Coronary artery (tissue), 2 donors: Measurements from ENCODE around the gene CAPN7.

Source experiments
- DNase-seq: peaks from one replicate; pipeline ENCODE4 v3.0.0-alpha.2; 2017; ENCODE audit warnings: low spot score
- H3K27ac ChIP-seq, 2 donors: fragments of 200-600 bp; sonication (generic); one replicate each; pipeline ENCODE4 v1.5.1; 2016 to 2019
- H3K4me3 ChIP-seq: fragments of 200-600 bp; sonication (generic); 2 replicates; pipeline ENCODE4 v1.5.1; 2016; ENCODE audit warnings: mild to moderate bottlenecking, moderate library complexity
- CTCF ChIP-seq: fragments of 200-600 bp; sonication (generic); IDR thresholded peaks from one replicate; pipeline ENCODE4 v1.5.1; 2019; ENCODE audit warnings: antibody characterized with exemption

CAPN7 gene

GRCh38 chr3:15295506-15295905 lies 89.5 kb downstream of the CAPN7 start:
- DNase-seq = no peak
- peak overlapping the region; percentile 81 to 85 for H3K27ac ChIP-seq
- H3K4me3 ChIP-seq = no peak overlapping the region
- TF ChIP-seq CTCF = no peak

DNA sequence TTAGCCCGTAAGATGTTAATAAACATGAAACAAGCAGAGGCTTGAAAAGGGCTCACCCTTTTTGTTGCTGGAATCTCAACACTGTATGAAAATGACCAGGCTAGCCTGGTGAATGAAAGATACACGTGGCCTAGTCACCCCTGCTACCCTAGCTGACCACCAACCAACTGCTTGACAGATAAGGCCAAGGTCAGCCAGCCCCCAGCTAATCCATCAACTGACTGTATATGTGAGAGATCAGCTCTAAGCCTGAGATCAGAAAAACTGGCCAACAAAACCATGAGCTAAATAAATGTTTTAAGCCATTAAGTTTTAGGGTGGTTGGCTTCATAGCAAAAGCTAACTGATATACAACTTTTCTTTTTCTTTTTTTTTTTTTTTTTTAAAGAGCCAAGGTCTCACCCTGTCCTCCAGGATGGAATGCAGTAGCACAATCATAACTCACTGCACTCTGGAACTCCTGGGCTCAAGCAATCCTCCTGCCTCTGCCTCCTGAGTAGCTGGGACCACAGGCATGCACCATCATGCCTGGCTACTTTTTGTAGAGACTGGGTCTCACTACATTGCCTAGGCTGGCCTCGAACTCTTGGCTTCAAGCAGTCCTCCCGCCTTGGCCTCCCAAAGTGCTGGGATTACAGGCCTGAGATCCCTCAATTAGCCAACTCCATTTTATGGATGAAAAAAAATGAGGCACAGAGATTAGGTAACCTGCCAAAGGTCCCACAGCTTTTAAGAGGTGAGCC lies 91.7 kb downstream of the CAPN7 start:
- no peak for TF ChIP-seq CTCF
- no peak for DNase-seq
- Histone ChIP-seq H3K27ac (peak overlapping the region; percentile 18 to 20), H3K4me3 (no peak overlapping the region)

GRCh38 chr3:15298504-15298903 lies 92.5 kb downstream of the CAPN7 start:
- no peak overlapping the region for H3K4me3 ChIP-seq
- no peak for DNase-seq
- no peak for TF ChIP-seq CTCF
- no peak overlapping the region for H3K27ac ChIP-seq

GRCh38 chr3:15299036-15299435 lies 93.0 kb downstream of the CAPN7 start:
- TF ChIP-seq CTCF = no peak
- DNase-seq = no peak
- H3K27ac ChIP-seq = no peak overlapping the region
- H3K4me3 ChIP-seq = no peak overlapping the region

DNA sequence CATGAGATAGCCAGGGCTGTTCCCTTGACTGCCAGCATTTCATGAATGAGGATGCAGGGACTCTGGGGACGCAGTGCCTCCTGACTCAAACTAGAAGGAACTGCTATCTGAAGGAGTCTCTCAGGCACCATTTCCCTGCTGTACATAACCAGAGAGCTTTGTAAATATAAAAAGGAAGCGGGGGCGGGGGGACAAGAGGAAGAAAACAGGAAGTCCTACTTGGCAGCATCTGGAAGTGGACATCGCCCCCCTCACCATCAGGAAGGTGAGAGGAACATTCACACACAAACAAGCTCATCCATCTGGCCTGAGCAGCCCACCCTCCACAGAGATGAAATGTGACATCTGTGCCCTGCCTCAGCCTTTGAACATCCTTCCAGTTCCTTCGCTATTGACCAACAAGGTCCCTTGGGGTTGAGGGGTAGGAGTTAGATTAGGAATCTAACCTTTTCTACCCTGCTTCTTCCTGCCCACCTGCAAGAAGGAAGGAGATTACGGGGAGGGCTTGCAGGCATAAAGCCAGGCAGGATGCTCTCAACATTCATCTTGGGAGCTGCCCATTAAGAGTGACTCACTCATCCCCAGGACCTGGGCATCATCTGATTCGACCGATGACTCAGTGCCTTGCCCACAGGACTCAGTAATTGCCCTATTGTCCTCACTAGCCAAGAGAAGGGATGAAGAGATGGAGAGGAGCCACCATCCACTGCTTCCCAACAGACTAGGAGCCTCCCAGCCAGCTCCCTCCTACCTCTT lies 94.5 kb downstream of the CAPN7 start:
- TF ChIP-seq CTCF = no peak
- H3K4me3 ChIP-seq = no peak overlapping the region
- peak overlapping the region in 1 of 2 donors; percentile 70 for H3K27ac ChIP-seq
- DNase-seq = no peak

GRCh38 chr3:15301761-15302160 lies 95.7 kb downstream of the CAPN7 start:
- Histone ChIP-seq H3K27ac (no peak overlapping the region), H3K4me3 (no peak overlapping the region)
- no peak for DNase-seq
- TF ChIP-seq CTCF = no peak
